GM21825 (cell line): ENCODE results near the gene PEX5.

Experiments used
- ATAC-seq: cut with Tn5 transposase; IDR thresholded peaks from one replicate; pipeline ENCODE4 v1.9.1; 2021; ENCODE audit warnings: mild to moderate bottlenecking, moderate library complexity; ENCODE audit not compliant: unreplicated experiment

Gene PEX5

GRCh38 chr12:7189398-7190267, at the start of gene PEX5:
Gene PEX5 (plus strand): TSS chr12:7189686. CDS start chr12:7190378, 692 bp downstream.
- peak; percentile 91 for ATAC-seq

- no peak for ATAC-seq
Observed at GRCh38 chr12:7141351-7142005, 48.0 kb upstream of the PEX5 start.

GRCh38 chr12:7142056-7142644, 47.3 kb upstream of the PEX5 start:
- ATAC-seq = peak; percentile 50

GRCh38 chr12:7142809-7143465, 46.5 kb upstream of the PEX5 start:
- no peak for ATAC-seq

GRCh38 chr12:7143564-7143963, 45.9 kb upstream of the PEX5 start:
- no peak for ATAC-seq

- ATAC-seq = no peak
Observed at GRCh38 chr12:7144414-7145120, 44.9 kb upstream of the PEX5 start.

- no peak for ATAC-seq
Observed at GRCh38 chr12:7145671-7146070, 43.8 kb upstream of the PEX5 start.

GRCh38 chr12:7146228-7146627, 43.3 kb upstream of the PEX5 start:
- ATAC-seq = no peak

GRCh38 chr12:7146906-7147305, 42.6 kb upstream of the PEX5 start:
- no peak for ATAC-seq

- ATAC-seq = no peak
Observed at GRCh38 chr12:7150356-7150755, 39.1 kb upstream of the PEX5 start.

GRCh38 chr12:7150841-7151240, 38.6 kb upstream of the PEX5 start:
- no peak for ATAC-seq

GRCh38 chr12:7151532-7151931, 38.0 kb upstream of the PEX5 start:
- ATAC-seq = no peak

- no peak for ATAC-seq
Observed at GRCh38 chr12:7152818-7153217, 36.7 kb upstream of the PEX5 start.

- no peak for ATAC-seq
Observed at GRCh38 chr12:7154042-7154441, 35.4 kb upstream of the PEX5 start.

- no peak for ATAC-seq
Observed at GRCh38 chr12:7154901-7155470, 34.5 kb upstream of the PEX5 start.

- no peak for ATAC-seq
Observed at GRCh38 chr12:7155471-7156034, 33.9 kb upstream of the PEX5 start.

GRCh38 chr12:7156259-7157197, 33.0 kb upstream of the PEX5 start:
- no peak for ATAC-seq

- no peak for ATAC-seq
Observed at GRCh38 chr12:7157391-7157790, 32.1 kb upstream of the PEX5 start.
